Left lung (tissue), 10 donors: ENCODE results near the gene NR2E1. TPM values are rescaled to one million over a fixed set of nuclear protein-coding genes. Genes with fewer than 3 reads are reported as not detected.

Experiments
- ATAC-seq: fragments of 200-7000 bp; cut with Tn5 transposase; one replicate; pipeline ENCODE4 v1.9.1; 2020; ENCODE audit warnings: moderate library complexity
- DNase-seq, 4 donors: peaks; one replicate each; pipeline ENCODE4 v3.0.0-alpha.2; 2013 to 2020
- H3K27ac ChIP-seq, 2 donors: fragments of 200-600 bp; sonication (generic) in 1 of 2; one replicate each; pipeline versions ENCODE4 v1.5.0 to v1.8.0; 2020 to 2021
- H3K27me3 ChIP-seq, 2 donors: fragments of 200-600 bp; sonication (generic) in 1 of 2; one replicate each; pipeline versions ENCODE4 v1.5.0 to v1.8.0; 2020 to 2021
- H3K36me3 ChIP-seq, 2 donors: fragments of 200-600 bp; sonication (generic) in 1 of 2; one replicate each; pipeline versions ENCODE4 v1.5.0 to v1.8.0; 2020 to 2021
- H3K4me1 ChIP-seq, 2 donors: fragments of 200-600 bp; one replicate each; pipeline ENCODE4 v1.8.0; 2021
- H3K4me3 ChIP-seq, 2 donors: fragments of 200-600 bp; sonication (generic) in 1 of 2; one replicate each; pipeline versions ENCODE4 v1.5.0 to v1.8.0; 2020 to 2021; ENCODE audit warnings: mild to moderate bottlenecking in 1 of 2
- H3K9me3 ChIP-seq, 2 donors: fragments of 200-600 bp; sonication (generic) in 1 of 2; one replicate each; pipeline versions ENCODE4 v1.5.0 to v1.8.0; 2020 to 2021
- intact Hi-C, 2 donors: fragments of 100-400 bp; cut with DNase I; formaldehyde crosslinking; loops; one replicate each; pipeline versions ENCODE4 v1.11.2 to v1.14.2; 2022
- polyA plus RNA-seq, 6 donors: library from polyadenylated mRNA; unstranded; fragments of 120-200 nt; gene quantifications; one replicate each; pipeline ENCODE4 v1.2.1, GENCODE V29; 2013; ENCODE audit not compliant: insufficient read length in 6 of 6
- total RNA-seq, 2 donors: library from RNA; stranded (reverse); fragmentation: NEBNext Ultra II Directional; extraction: Animal tissue kit (Norgen Biotek cat#: 25700); gene quantifications; one replicate each; pipeline ENCODE4 v1.2.1, GENCODE V29; 2021
- TF ChIP-seq, protein P1 (sequence below), 2 donors: fragments of 200-600 bp; sonication (generic) in 1 of 2; IDR thresholded peaks; one replicate each; pipeline versions ENCODE4 v1.5.0 to v1.8.0; 2021; ENCODE audit warnings: antibody characterized with exemption in 2 of 2
- donor health status: DM: no; HTN: yes; CAD: no.
- donor health status: DM: no; HTN: no; CAD: no.

The NR2E1 gene
- total and polyA plus RNA-seq, 8 donors = 0.06 to 0.07 TPM; not detected in 6

DNA sequence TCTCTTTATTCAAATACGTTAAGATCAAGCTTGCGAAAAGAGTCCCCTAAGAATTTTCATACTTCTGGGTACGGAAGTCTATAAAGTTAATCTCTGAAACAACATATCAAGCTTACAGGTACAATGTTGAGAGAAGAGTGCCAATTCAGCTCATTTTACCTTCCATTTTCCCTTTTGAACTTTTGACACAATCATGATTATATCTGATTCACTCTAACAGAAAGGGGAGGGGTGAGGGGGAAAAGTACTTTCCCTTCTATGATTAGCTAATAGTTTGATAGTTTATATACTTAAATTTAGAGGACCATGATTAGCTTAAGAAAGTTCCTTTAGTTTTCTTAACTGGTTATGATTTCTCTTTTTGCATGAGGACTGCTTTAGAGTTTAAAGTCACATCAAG is 61.5 kb downstream of the NR2E1 start:
- no peak overlapping the region for H3K27ac ChIP-seq
- no peaks in the 10 kb centered on the region for H3K9me3 ChIP-seq
- H3K4me3 ChIP-seq = no peak overlapping the region
- intact Hi-C loops = no loop called here
- no peaks in the 10 kb centered on the region for H3K27me3 ChIP-seq
- H3K4me1 ChIP-seq = peaks cover 0 to 22% of the 10 kb centered on the region in 2 donors
- TF ChIP-seq, protein P1, sequence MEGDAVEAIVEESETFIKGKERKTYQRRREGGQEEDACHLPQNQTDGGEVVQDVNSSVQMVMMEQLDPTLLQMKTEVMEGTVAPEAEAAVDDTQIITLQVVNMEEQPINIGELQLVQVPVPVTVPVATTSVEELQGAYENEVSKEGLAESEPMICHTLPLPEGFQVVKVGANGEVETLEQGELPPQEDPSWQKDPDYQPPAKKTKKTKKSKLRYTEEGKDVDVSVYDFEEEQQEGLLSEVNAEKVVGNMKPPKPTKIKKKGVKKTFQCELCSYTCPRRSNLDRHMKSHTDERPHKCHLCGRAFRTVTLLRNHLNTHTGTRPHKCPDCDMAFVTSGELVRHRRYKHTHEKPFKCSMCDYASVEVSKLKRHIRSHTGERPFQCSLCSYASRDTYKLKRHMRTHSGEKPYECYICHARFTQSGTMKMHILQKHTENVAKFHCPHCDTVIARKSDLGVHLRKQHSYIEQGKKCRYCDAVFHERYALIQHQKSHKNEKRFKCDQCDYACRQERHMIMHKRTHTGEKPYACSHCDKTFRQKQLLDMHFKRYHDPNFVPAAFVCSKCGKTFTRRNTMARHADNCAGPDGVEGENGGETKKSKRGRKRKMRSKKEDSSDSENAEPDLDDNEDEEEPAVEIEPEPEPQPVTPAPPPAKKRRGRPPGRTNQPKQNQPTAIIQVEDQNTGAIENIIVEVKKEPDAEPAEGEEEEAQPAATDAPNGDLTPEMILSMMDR (IDR thresholded peaks at IDR 0.05) = no peak
- ATAC-seq (no peak), DNase-seq (no peak)
- peaks cover 0 to 18% of the 10 kb centered on the region in 2 donors for H3K36me3 ChIP-seq

DNA sequence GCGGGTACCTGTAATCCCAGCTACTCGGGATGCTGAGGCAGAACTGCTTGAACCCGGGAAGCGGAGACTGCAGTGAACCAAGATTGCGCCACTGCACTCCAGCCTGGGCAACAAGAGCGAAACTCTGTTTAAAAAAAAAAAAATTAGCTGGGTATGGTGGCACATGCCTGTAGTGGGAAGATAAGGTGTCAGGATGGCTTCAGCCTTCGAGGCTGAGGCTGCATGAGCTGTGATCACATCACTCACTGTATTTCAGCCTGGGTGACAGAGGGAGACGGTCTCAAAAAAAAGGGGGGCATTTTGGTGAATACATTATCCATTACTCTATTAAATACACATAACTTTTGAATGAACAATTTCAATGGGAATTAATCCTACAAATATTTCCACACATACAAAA is 62.6 kb downstream of the NR2E1 start:
- H3K4me1 ChIP-seq = peaks cover 0 to 10% of the 10 kb centered on the region in 2 donors
- intact Hi-C loops = no loop called here
- no peak overlapping the region for H3K27ac ChIP-seq
- no peaks in the 10 kb centered on the region for H3K9me3 ChIP-seq
- H3K36me3 ChIP-seq = peaks cover 0 to 14% of the 10 kb centered on the region in 2 donors
- no peak overlapping the region for H3K4me3 ChIP-seq
- DNase-seq (no peak), ATAC-seq (no peak)
- TF ChIP-seq, protein P1 (IDR thresholded peaks at IDR 0.05) = no peak
- no peaks in the 10 kb centered on the region for H3K27me3 ChIP-seq

- Histone ChIP-seq H3K27ac (no peak overlapping the region), H3K27me3 (no peaks in the 10 kb centered on the region), H3K9me3 (no peaks in the 10 kb centered on the region), H3K4me3 (no peak overlapping the region), H3K36me3 (peaks cover 0 to 36% of the 10 kb centered on the region in 2 donors), H3K4me1 (peaks cover 0 to 2% of the 10 kb centered on the region in 2 donors)
- TF ChIP-seq, protein P1 (IDR thresholded peaks at IDR 0.05) = no peak
- ATAC-seq (no peak), DNase-seq (no peak)
- intact Hi-C loops = no loop called here
Observed at GRCh38 chr6:108235127-108235526, 69.3 kb downstream of the NR2E1 start.

DNA sequence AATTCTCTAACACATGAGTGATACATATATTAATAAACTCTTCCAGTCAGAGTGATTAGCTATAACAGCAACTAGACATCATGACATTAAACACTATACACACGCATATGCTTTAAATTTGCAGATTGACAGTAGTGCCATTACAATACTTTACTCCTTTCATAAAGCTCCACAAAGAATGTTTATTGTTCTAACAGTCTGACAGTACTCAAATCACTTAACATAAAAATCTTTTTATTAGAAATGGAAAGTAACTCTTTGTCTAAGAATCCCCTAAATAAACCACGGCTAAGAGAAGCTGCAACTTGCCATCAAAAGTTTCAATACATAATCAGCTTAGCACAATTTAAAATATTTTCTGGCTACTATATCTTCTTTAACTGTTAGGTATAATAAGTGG is 71.0 kb downstream of the NR2E1 start:
- Histone ChIP-seq H3K27me3 (no peaks in the 10 kb centered on the region), H3K4me1 (peaks cover 0 to 9% of the 10 kb centered on the region in 2 donors), H3K4me3 (no peak overlapping the region), H3K27ac (no peak overlapping the region), H3K36me3 (peaks cover 0 to 44% of the 10 kb centered on the region in 2 donors), H3K9me3 (no peaks in the 10 kb centered on the region)
- intact Hi-C loops = no loop called here
- TF ChIP-seq, protein P1 (IDR thresholded peaks at IDR 0.05) = no peak
- ATAC-seq (no peak), DNase-seq (no peak)

DNA sequence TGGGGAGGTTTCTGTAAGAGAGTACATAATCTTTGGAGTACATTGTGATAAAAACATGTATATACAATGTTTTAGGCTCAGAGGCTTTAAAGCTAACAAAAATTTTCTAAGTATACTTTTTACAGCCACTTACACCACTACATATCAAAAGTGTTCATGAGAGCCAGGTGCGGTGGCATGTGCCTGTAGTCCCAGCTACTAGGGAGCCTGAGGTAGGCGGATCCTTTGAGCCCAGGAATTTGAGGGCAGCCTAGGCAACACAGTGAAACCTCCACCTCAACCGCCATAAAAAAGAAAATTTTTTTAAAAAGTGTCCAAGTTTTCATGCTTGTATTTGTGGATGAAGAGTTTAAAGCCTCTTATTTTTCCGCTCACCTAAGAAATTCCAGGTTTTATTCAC is 72.5 kb downstream of the NR2E1 start:
- ATAC-seq (peak; percentile 98), DNase-seq (peak in 2 of 4 donors; percentile 49 to 56)
- H3K9me3 ChIP-seq = no peaks in the 10 kb centered on the region
- H3K4me3 ChIP-seq = no peak overlapping the region
- H3K4me1 ChIP-seq = peaks cover 0 to 9% of the 10 kb centered on the region in 2 donors
- intact Hi-C loops = no loop called here
- H3K36me3 ChIP-seq = peaks cover 0 to 50% of the 10 kb centered on the region in 2 donors
- H3K27ac ChIP-seq = no peak overlapping the region
- H3K27me3 ChIP-seq = no peaks in the 10 kb centered on the region
- TF ChIP-seq, protein P1 (IDR thresholded peaks at IDR 0.05) = no peak

Other genes with a start within 250 kb of the NR2E1 start
- 100 to 1,000 TPM in 1 of 2 donors, 10 to 100 TPM in 1; 94.4 to 115 TPM for gene SEC63, start 207.8 kb upstream of the NR2E1 start, total RNA-seq
- gene SEC63, start 207.8 kb upstream of the NR2E1 start, polyA plus RNA-seq = 100 to 1,000 TPM; 104 to 131 (median 117) TPM
- gene OSTM1, start 91.3 kb upstream of the NR2E1 start, total RNA-seq = 10 to 100 TPM; 52.0 to 73.1 TPM
- gene OSTM1, start 91.3 kb upstream of the NR2E1 start, polyA plus RNA-seq = 10 to 100 TPM; 17.7 to 23.8 (median 21.8) TPM
- 100 to 1,000 TPM; 196 to 214 TPM for gene SNX3, start 95.0 kb downstream of the NR2E1 start, total RNA-seq
- gene SNX3, start 95.0 kb downstream of the NR2E1 start, polyA plus RNA-seq = 100 to 1,000 TPM; 210 to 284 (median 237) TPM
- gene AFG1L, start 129.0 kb downstream of the NR2E1 start, total RNA-seq = 10 to 100 TPM in 1 of 2 donors, 1 to 10 TPM in 1; 9.3 to 10.2 TPM
- 1 to 10 TPM; 5.8 to 8.0 (median 7.3) TPM for gene AFG1L, start 129.0 kb downstream of the NR2E1 start, polyA plus RNA-seq